IPS-NIHi7 (cell line): ENCODE results near the gene MEI1.
"Not testable (repeated sequence)": the region's sequence is repeated elsewhere in the genome, so short reads cannot be mapped to it uniquely, and the experiment has no call there.

Experiments
- DNase-seq: peaks from one replicate; pipeline ENCODE4 v3.0.0; 2012; ENCODE audit warnings: mixed read lengths; ENCODE audit errors: extremely low spot score

MEI1 gene, protein sequence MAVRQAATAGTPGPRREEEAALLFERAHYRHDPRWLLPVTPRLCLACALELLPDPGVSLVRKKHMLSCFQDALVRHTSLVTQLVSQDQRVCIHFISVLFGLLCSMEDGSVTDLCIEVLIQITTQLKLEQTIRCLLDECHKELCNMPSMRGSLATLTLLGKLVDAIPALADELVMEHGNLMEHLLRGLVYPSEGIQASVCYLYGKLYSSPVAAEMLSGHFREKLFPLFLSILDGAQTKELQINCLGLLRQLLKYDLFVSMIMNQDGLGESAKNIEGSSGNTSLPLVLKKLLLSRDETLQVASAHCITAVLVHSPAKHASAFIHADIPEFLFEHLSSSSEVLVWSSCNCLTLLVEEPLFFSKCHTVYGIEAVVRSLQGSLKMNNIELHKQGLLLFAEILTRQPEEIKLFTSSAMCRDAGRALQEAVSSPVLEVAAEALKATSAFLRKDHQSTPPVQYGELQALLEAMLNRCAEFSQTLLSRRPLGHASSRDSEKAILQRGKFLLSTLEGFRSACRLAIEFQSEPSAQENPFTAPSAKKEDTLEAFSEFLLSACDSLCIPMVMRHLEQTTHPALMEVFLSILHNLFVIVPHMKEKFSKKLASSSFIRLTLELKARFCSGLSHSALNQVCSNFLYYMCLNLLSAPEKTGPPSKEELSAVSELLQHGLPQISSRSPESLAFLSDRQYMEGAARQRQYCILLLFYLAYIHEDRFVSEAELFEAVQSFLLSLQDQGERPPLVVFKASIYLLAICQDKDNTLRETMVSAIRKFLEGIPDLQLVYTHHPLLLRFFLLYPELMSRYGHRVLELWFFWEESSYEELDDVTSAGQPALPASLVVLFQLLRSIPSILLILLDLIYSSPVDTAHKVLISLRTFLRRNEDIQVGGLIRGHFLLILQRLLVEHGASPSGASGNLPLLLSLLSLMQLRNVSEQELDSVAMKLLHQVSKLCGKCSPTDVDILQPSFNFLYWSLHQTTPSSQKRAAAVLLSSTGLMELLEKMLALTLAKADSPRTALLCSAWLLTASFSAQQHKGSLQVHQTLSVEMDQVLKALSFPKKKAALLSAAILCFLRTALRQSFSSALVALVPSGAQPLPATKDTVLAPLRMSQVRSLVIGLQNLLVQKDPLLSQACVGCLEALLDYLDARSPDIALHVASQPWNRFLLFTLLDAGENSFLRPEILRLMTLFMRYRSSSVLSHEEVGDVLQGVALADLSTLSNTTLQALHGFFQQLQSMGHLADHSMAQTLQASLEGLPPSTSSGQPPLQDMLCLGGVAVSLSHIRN

DNA sequence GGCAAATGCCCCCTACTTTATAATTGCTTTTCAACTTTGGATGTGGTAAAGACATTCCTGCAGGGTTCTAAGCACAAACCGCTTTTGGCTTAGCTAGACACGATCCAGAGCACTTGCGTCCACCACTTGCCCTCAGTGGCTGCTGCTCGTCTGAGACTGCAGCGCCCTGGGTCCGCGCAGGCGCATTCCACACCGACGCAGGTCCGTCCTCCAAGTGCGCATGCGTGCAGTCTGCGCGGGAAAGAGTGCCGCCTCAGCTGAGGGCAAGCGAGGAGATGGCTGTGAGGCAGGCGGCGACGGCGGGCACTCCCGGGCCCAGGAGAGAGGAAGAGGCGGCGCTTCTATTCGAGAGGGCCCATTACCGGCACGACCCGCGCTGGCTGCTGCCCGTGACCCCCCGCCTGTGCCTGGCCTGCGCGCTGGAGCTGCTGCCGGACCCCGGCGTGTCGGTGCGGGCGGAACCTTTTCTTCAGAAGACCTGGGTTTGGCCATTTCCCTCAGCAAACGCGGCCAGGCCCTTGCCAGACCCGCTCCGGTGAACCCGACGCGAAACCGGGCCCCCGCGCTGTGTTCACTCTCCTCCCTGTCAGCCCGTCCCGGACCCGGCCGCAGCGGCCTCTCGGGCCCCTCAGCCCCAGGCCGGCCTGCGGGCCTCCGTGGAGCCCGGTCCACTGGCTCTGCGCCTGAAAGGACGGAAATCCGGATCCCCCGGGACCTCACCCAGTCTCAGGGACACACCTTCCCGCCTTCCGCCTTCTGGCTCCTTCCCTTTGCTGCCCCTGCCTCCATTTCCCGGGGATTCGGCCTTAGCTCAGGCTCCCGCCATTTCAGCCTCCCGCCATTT is at the start of gene MEI1:
MEI1 (plus strand) TSS at position 240 of the 844 bp plus-strand sequence; CDS start at position 276, 36 bp downstream.
- DNase-seq, result no peak

DNA sequence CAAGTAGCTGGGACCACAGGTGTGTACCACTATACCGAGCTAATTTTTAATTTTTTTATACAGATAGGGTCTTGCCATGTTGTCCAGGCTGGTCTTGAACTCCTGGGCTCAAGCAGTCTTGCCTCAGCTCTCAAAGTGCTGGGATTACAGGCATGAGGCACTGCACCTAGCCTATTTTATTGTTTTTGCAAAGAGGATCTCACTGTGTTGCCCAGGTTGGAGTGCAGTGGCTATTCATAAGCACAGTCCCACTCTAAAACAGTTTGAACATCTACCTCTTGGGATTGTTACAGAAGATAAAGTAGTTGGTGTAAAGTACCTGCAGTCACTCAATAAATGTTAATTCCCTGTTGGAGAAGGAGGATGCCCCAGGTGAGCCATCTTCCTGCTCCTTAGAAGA is 49.1 kb upstream of the MEI1 start:
- no peak for DNase-seq

DNA sequence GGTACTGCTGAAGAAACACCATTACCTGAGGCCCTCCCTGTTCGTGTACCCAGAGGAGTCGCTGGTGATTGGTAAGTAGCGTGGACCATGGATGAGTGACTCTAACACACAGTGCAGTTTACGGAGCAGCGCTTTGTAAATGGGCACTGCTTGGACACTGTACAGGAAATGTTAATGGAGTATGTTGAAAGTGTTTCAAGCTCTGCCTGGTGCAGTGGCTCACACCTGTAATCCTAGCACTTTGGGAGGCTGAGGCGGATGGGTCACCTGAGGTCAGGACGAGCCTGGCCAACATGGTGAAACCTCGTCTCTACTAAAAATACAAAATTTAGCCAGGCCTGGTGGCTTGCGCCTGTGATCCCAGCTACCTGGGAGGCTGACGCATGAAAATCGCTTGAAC is 48.5 kb upstream of the MEI1 start:
- DNase-seq, result no peak

DNA sequence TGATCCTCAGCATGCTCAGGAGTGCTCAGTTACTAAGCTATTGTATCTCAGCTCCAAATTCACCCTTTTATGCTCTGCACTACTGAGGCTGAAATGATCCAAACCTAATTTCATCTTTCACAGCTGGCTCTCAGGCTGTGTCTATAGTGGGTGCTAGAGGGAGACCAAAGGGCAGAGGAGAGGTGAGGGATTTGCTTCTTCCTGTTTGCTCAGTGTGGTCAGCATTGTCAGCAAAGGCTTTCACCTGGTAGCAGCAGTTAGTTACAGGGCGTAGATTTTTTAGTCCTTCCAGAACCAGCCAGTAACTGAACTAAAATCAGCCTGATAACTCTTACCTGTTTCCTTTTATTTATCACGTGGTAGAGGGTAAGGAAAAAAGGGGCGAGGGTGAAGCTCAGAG is 45.0 kb upstream of the MEI1 start:
- no peak for DNase-seq

DNA sequence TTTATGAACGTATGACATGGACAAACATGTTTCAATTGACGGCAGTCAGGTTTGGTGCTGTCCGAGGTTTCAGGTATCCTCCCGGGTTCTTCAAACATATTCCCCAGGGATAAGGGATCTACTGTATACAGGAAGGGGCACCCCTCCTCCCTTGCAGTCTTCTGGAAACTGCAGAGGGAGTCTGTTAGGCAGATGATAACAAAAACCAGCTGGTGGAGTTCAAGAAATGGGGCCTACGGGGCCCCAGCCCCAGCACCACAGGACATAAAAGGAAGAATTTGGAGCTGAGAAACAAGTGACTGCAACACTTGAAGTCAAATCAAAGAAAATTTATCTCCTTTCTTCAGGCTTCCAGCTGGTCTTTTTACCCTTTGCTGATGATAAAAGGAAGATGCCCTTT is 42.7 kb upstream of the MEI1 start:
- no peak for DNase-seq

DNA sequence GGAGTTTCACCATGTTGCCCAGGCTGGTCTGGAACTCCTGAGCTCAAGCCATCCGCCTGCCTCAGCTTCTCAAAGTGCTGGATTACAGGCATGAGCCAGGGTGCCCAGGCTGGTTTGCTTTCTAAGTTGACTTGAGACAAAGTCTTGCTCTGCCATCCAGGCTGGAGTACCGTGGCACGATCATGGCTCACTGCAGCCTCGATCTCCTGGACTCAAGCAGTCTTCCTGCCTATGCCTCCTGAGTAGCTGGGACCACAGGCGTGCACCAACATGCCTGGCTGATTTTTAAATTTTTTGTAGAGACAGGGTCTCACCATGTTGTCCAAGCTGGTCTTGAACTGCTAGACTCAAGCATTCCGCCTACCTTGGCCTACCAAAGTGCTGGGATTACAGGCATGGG is 41.6 kb upstream of the MEI1 start:
- no peak for DNase-seq

- DNase-seq, result no peak
Observed at GRCh38 chr22:41658869-41659268, 40.4 kb upstream of the MEI1 start.

DNA sequence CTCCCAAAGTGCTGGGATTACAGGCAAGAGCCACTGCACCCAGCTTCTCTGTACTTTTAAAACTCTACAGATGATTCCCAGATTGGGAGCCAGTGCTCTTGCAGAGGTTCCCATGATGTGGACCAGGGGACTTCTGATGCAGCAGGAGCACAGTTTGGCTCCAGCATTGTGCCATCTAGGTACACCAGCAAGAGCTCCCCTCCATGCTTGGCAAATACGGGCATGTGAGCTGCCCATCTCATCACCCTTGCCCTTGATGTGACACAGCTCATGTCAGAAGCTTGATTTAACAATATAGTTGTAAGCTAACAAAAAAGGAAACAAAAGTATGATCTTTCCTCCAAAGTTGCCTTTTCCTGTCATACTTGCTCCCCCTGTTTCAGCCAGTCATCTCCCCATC is 39.4 kb upstream of the MEI1 start:
- no peak for DNase-seq

DNA sequence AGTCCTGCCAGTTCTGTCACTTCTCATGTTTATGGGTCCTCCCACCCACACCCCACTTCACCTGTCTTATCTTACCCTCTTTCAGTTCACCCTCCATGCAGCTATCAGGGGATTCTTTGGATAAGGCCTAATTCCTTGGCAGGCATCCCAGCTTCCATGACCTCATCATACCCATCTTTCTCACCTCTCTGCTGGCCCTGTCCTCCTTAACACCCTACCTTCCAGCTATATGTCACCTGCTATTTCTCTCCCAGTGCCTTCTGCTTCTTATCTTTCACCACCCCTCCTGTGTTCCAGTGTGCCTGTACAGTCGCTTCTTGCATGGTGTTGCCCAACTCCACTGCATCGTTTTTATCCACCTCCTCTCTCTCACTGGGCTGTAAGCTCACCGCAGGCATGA is 38.9 kb upstream of the MEI1 start:
- no peak for DNase-seq

- DNase-seq, result no peak
Observed at GRCh38 chr22:41661088-41661487, 38.2 kb upstream of the MEI1 start.

GRCh38 chr22:41661713-41662112 is 37.6 kb upstream of the MEI1 start:
- DNase-seq, result no peak

- DNase-seq, result not testable (repeated sequence)
Observed at GRCh38 chr22:41663594-41663993, 35.7 kb upstream of the MEI1 start.

DNA sequence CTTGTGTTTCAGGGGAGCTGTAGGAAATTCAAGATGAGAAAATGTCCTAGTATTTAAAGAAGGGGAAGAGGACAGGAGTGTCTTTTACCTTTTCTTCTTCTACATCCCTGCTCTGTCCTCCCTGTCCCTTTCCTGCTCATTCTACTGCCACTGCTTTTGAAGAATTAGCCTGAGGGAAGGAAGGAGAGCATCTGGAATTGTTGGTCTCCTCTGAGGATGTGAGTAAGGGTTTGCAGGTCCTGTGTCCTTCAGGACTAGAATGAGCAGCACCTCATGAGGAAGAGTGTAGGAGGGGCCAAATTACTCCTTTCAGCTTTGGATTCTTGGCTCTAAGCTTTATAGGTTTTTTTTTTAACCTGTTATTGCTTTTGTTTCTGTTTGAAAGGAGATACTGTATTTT is 34.8 kb upstream of the MEI1 start:
- DNase-seq, result no peak

- DNase-seq, result no peak
Observed at GRCh38 chr22:41664951-41665350, 34.4 kb upstream of the MEI1 start.

DNA sequence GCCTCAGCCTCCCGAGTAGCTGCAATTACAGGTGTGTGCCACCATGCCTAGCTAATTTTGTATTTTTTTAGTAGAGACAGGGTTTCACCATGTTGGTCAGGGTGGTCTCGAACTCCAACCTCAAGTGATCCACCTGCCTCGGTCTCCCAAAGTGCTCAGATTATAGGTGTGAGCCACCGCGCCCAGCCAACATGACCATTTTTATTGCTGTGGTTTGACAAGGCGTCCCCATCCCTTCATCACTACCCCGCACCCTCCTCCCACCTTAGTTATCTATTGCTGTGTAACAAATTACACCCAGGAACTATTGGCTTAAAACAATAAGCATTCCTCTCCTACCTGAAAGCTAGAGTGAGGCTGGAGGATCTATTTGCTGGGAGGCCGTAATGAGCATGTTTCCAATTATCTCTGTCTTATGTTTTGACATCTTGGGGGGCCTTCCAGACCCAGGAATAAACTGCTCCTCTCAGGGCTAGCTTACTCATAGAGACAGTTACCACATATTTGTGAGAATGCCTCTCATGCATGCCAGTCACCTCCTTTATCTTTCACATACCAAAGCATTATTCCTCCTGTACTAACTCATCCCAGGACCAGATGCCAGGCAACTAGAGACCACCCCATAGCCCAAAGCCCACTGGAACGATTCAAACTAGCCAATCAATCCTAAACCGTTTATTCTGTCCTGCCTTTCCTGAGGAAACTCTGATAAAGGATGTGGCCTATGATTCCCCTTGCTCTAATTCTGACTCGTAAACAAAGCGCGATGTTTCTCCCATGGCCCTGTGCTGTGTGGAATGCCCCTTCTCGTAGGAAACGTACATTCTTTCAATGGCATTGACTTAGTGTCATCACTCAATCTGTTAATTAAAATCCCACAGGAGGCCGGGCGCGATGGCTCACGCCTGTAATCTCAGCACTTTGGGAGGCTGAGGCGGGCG is 30.1 kb upstream of the MEI1 start:
- DNase-seq, result no peak

GRCh38 chr22:41672096-41672495 is 27.2 kb upstream of the MEI1 start:
- not testable (repeated sequence) for DNase-seq

DNA sequence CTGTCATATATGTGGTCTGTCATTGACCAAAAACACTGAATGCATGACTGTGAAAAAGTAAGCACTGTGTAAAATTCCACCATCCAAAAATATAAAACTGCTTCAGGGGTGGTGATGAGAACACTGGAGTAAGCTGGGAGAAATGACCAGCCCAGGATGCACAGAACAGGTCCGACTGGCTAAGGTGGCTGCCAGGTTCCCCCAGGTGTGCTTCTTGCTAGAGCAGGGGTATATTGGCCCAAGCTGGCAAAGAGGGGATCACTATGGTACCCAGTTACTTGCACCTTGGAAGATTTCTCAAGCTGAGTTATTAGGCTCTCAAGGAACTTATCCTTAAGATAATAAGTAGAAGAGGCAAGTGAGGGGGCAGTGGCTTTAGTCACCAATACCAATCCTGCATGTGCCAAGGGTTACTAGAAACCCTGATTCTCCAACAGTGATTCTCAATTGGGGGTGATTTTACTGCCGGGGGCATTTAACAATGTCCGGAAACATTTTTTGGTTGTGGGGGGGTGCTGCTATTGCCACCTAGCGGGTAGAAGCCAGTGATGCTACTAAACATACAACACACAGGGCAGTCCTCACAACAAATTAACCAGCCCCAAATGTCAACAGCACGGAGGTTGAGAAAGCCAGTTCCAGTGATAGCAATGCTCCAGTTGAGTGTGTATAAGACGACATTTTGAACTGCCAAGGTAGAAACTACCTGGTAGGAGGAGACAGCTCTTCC is 26.4 kb upstream of the MEI1 start:
- DNase-seq, result no peak

- DNase-seq, result no peak
Observed at GRCh38 chr22:41674846-41675340, 24.4 kb upstream of the MEI1 start.

DNA sequence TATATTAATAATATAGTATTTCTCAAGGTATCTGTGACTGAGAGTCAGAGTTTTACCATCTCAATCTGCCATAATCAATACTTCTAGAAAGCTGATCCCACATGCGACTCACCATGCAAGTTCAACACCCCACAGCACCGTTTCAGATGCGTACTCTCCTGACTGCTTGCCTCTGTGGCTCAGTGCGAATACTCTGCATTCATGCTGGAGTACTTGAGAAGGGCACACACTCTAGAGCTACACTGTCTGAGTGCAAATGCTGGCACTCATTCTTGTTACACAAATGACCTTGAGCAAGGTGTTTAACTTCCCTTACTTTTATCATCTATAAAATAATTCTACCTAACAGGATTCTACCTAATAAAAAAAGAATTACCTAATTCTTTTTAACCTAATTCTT is 23.2 kb upstream of the MEI1 start:
- DNase-seq, result no peak
